Brain microvascular endothelial cell (primary cell): ENCODE results near the gene KANSL3.
"Not testable (repeated sequence)": the region's sequence is repeated elsewhere in the genome, so short reads cannot be mapped to it uniquely, and the experiment has no call there.

ENCODE experiments used
- DNase-seq: peaks from one replicate; pipeline ENCODE4 v3.0.0-alpha.2; 2020
- H3K27ac ChIP-seq: fragments of 250-450 bp; sonication (Bioruptor Pico); 2 replicates; pipeline ENCODE4 v1.5.1; 2020; ENCODE audit warnings: mild to moderate bottlenecking, moderate library complexity
- H3K27me3 ChIP-seq: fragments of 250-450 bp; sonication (Bioruptor Pico); replicated peaks from 2 replicates; pipeline ENCODE4 v1.5.1; 2020; ENCODE audit warnings: mild to moderate bottlenecking
- H3K36me3 ChIP-seq: fragments of 250-450 bp; sonication (Bioruptor Pico); replicated peaks from 2 replicates; pipeline ENCODE4 v1.5.1; 2020; ENCODE audit warnings: mild to moderate bottlenecking
- H3K4me3 ChIP-seq: 2 replicates; pipeline ENCODE4 v1.5.1; 2011; ENCODE audit warnings: low read depth, mild to moderate bottlenecking, control low read depth, low read length, moderate library complexity
- in situ Hi-C: cut with HindIII; loops from 2 replicates; pipeline ENCODE4 v1.10.0; 2017; ENCODE audit warnings: low sequenced_read_pairs, low pct_ligation_motif_present
- TF ChIP-seq, protein P1 (sequence below): IDR thresholded peaks from 2 replicates; pipeline ENCODE4 v1.5.1; 2011; ENCODE audit warnings: low read depth, mild to moderate bottlenecking, moderate library complexity, low read length, control low read depth, inconsistent platforms; ENCODE audit errors: missing control alignments

KANSL3 gene

DNA sequence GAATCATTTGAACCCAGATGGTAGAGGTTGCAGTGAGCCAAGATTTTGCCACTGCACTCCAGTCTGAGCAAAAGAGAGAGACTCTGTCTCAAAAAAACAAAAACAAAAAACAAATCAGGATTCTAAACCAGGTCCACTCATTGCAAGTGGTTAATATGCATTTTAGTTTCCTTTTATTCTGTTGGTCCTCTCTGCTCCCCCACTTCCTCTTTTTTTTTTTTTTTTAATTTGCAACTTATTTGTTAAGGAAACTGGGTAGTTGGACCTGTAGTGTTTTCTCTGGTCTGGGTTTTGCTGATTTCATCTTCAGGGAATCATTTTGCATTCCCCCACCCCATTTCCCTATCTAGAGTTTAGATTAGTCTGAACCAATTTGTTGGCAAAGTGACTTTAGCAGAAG is 18.4 kb upstream of the KANSL3 start:
- Histone ChIP-seq H3K4me3 (no peak overlapping the region), H3K27ac (no peak overlapping the region), H3K36me3 (no peaks in the 10 kb centered on the region), H3K27me3 (no peaks in the 10 kb centered on the region)
- in situ Hi-C loops = no loop called here
- TF ChIP-seq, protein P1, sequence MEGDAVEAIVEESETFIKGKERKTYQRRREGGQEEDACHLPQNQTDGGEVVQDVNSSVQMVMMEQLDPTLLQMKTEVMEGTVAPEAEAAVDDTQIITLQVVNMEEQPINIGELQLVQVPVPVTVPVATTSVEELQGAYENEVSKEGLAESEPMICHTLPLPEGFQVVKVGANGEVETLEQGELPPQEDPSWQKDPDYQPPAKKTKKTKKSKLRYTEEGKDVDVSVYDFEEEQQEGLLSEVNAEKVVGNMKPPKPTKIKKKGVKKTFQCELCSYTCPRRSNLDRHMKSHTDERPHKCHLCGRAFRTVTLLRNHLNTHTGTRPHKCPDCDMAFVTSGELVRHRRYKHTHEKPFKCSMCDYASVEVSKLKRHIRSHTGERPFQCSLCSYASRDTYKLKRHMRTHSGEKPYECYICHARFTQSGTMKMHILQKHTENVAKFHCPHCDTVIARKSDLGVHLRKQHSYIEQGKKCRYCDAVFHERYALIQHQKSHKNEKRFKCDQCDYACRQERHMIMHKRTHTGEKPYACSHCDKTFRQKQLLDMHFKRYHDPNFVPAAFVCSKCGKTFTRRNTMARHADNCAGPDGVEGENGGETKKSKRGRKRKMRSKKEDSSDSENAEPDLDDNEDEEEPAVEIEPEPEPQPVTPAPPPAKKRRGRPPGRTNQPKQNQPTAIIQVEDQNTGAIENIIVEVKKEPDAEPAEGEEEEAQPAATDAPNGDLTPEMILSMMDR = no peak
- no peak for DNase-seq

GRCh38 chr2:96655526-96655925 is 17.4 kb upstream of the KANSL3 start:
- TF ChIP-seq, protein P1 = no peak
- no peaks in the 10 kb centered on the region for H3K27me3 ChIP-seq
- H3K4me3 ChIP-seq = no peak overlapping the region
- no peak for DNase-seq
- no peaks in the 10 kb centered on the region for H3K36me3 ChIP-seq
- in situ Hi-C loops = no loop called here
- H3K27ac ChIP-seq = no peak overlapping the region

DNA sequence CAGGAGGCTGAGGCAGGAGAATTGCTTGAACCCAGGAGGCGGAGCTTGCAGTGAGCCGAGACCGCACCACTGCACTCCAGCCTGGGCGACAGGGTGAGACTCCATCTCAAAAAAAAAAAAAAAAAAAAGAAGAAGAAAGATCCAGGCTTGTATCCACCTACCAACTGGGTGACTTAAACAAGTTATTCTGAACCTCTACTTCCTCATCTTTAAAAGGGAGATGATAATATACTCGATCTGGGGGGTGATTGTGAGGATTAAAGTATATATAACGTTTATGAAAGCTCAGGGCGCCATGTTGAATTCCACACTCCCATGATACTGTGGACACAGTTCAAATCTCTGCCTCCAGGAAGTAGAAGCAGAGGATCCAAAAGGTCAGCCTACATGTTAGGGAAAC is 16.7 kb upstream of the KANSL3 start:
- H3K4me3 ChIP-seq, H3K36me3 ChIP-seq, H3K27me3 ChIP-seq, in situ Hi-C loops, DNase-seq, H3K27ac ChIP-seq: not testable (repeated sequence)

GRCh38 chr2:96651793-96652192 is 13.7 kb upstream of the KANSL3 start:
- Histone ChIP-seq H3K27me3 (no peaks in the 10 kb centered on the region), H3K36me3 (no peaks in the 10 kb centered on the region), H3K27ac (no peak overlapping the region), H3K4me3 (no peak overlapping the region)
- TF ChIP-seq, protein P1 = no peak
- DNase-seq = no peak
- in situ Hi-C loops = no loop called here

DNA sequence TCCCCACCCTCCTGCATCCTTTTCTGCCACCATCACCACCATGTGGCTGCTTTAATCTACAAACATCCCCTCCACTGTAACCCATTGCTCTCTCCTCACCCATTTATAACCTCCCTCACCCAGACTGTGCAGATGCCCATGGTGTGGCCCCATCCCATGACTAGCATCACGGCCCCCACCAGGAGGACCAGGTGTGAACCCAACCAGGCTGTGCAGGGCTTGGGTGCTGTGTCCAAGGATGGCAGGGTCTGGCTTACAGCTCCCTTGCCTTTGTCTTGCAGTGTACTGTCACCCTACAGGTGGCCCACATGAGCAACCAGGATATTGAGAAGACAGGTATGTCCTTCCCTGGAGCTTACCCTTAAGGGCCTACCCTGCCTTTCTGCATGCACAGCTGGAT is 11.2 kb upstream of the KANSL3 start:
- no peak overlapping the region for H3K4me3 ChIP-seq
- DNase-seq = no peak
- H3K36me3 ChIP-seq = no peaks in the 10 kb centered on the region
- TF ChIP-seq, protein P1 = no peak
- in situ Hi-C loops = no loop called here
- H3K27ac ChIP-seq = no peak overlapping the region
- no peaks in the 10 kb centered on the region for H3K27me3 ChIP-seq

DNA sequence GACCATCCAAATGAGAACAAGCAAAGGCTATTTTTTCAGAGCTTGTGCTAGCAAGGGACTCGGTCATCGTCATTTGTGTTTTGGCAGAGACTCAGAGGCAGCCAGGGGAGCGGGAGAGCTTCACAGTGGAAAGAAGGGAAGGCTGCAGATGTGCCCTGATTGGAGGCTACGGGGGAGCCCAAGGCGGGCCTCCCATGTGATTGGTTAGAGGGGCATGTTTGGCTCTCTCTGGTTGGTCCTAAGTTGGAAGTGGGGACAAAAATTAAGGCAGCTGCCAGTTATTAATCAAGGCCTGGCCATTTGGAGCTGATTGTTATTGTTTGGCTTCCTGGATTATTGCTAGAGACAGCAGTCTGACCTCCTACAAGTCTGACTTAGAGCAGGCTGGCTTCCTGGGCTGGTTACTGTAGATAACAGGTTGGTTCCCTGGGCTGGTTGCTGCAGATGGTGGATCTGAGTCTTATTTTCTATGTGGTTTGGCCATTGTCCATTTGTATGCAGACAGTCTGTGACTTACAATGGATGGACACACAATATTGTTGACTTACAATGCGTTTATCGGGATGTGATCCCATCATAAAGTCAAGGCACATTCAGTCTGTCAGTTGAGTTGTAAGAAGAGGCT is 10.3 kb upstream of the KANSL3 start:
- H3K36me3 ChIP-seq = no peaks in the 10 kb centered on the region
- TF ChIP-seq, protein P1 = no peak
- in situ Hi-C loops = no loop called here

More for the DNA sequence above, 10.3 kb upstream of the KANSL3 start:
- H3K27ac ChIP-seq = no peak overlapping the region
- no peaks in the 10 kb centered on the region for H3K27me3 ChIP-seq
- DNase-seq = no peak
- no peak overlapping the region for H3K4me3 ChIP-seq
